Activated CD8-positive, alpha-beta memory T cell treated with anti-CD3 and anti-CD28 coated beads for 4 hours (primary cell): Measurements from ENCODE around the gene EPHB2.
"Not testable (repeated sequence)": the region's sequence is repeated elsewhere in the genome, so short reads cannot be mapped to it uniquely, and the experiment has no call there.

Experiments used
- DNase-seq, 2 donors: peaks; one replicate each; pipeline ENCODE4 v3.0.0-alpha.2; 2020; ENCODE audit warnings: low read depth in 2 of 2

EPHB2 gene

DNA sequence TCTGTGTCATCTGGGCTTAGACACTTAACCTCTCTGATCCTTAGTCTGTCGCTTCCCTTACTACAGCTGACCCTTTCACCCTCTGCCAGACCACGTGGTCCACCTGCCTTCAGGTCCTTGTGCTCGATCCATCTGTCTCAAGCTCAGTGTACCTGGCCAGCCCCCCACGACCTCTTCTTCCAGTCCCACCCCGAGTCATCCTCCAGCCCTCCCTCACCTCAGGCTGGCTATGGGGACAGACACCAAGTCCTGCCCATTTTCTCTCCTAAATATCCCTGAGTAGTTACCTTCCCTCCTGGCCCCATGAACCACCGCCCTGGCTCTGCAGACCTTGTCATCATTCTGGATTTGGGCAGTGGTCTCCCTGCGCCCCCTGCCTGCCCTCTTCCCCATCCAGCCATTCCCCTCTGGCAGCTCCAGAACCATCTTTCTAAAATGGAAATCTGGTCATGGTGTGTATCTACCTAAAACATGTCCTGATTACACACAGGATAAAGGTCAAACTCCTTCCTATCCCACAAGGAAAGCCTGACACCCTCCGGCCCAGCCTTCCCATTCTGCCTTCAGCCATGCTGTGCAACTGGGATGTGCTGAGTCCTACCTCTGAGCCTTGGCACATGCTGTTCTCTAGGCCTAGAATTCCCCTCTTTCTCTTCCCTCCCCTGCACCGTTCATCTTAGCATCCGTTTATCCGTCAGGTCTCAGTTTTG lies 107.6 kb downstream of the EPHB2 start:
- DNase-seq: no peak

DNA sequence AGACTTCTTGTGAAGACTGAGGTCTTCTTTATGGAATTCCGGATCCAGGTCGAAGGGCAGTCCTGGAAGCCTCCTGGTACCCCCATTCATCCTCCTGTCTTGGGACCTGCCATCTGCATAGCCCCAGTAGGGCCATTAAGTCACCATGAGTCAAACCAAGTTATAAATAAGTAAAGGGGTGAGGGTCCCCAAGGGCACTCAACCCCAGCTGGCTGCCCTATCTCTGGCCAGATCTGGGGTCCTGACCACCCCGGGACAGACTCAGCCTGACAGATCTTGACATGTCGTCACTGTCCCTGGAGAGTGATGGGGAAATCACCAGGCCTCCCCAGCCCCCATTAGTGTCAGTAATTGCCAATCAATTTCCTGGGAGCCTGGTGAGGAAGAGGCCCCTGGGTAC lies 108.7 kb downstream of the EPHB2 start:
- DNase-seq: no peak

DNA sequence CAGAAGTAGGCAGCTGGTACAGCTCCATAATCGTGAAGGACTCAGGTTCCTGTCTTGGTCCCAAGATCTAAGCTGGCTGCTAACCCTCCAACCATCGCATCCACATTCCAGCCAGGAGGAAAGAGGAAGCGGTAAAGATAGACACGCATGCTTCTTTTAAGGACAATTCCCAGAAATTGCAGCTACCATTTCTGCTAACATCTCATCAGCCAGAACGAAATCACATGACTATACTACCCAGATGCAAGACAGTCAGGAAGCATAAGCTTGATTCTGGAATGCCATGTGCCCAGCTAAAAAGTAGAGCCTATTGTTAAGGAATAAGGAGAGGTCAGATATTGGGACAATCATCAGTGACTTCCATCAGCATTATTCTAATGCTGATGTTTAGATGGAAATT lies 110.4 kb downstream of the EPHB2 start:
- DNase-seq: no peak

DNA sequence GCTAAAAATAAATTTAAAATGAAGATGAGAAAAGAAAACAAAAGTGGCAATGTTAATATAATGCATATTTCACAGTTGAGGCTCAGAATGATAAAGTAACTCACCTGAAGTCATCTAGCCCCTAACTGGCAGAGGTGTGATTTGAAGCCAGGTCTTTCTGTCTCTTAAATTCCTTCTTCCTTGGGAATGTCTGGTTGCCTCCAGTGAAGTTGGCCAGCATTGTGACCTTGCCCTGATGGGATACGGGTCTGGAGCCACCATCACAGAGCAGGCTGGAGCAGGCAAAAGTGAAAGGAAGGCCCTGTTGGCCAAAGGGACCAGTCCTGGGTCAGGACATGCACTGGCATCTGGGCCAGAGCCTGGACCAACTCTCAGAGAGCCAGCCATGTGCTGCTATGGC lies 111.7 kb downstream of the EPHB2 start:
- no peak for DNase-seq

DNA sequence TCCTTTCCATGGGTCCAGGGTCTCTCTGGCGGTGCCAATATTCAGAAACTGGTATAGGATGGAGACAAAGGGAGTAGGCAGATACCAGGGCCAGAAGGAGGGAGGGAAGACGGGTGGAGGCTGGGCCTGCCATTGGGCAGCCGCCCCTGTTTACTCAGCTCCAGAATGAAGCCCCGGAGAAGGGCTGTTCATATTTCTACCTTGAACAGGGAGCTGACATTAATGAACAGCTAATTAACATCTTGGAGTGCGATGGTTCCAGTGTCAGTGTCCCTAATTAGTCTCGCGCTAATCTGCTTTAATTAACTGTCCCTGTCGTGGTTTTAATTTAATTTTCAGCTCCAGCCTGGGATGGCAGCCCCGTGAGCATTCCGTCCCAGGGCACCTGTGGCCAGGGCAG lies 113.8 kb downstream of the EPHB2 start:
- no peak for DNase-seq

DNA sequence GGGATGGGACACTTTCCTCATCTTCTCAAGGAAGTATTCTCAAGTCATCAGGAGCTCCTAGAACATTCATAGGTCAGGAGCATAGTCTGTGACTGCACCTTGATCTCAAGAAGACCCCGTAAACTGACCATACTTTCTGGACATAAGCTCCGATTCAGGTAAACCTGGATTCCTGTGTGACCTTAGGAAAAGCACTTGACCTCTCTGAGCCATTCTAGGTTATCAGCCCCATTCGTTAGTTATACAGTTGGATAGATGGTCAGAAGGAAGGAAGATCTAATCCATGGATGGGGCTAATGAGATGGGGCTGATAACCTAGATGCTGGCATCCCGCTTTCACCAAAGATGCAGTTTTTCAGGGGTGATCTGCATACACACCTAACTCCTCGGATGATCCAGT lies 114.3 kb downstream of the EPHB2 start:
- DNase-seq: no peak

DNA sequence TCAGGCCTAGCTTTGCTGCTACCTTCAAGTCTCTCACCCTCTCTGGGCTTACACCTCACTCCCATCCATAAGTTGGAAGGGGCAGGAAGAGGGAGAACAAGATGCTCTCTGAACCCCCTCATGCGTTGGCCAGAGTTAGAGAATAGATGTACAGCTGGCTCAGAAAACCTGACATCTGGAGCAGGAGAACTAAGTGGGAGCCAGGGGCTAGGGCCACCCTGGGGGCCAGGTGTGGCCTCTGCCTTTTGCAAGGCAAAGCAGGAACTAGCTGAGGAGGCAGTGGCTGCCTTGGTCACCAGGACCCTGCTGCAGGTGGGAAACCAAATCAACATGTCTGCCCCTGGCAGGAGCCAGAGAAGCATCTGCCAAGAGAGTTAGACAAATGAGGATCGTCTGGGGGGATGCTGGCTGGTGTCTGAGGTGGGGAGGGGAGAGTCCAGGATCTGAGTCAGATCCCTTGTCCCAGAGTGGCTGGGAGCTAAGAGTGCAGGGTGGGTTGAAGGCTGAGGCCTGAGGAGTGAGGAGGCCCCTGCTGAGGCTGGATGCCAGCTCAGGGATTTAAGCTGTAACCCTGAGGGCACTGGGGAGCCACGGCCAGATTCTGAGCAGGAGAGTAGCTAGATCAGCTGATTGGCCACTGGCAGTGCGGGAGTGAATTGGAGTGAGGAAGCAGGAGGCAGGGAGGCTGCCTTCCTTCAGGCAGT lies 115.0 kb downstream of the EPHB2 start:
- no peak for DNase-seq

DNA sequence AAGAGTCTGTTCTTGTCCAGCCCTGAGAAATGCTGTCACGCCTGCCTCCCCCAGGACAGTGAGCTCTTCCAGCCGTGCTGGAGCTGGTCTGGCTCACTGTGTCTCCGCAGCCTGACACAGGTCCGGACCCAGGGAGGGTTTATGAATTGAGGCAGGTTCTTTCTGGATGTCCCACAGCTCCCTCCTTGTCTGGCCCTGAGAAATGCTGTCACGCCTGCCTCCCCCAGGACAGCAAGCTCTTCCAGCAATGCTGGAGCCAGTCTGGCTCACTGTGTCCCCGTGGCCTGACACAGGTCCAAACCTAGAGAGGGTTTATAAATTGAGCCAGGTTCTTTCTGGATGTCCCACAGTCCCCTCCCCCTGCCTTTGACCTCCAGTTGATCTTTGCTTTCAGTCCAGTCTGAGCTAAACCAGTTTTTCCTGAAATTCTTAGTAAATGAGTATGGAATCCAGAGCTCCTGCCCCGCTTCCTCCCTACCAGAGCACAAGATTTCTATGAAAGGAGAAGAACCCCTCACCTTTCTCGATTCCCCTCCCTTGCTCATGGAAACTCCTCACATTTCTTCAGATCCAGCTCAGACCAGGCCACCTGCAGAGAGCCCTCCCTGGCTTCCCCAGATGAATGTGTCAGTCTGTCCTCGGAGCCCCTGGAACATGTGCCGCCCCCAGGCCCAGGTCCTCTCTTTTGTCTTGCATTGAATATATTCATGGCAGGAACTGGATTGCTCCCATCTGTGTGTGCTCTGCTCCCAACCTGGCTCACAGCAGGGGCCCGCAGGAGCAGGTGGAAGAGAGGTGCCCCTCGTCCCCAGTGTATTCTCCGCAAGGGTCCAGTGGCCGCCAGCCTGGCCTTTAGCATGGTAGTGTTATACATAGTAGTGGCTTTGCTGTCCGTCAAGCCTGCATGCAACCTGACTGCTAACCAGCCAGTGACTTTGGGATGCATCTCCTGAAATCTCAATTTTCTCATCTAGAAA lies 116.3 kb downstream of the EPHB2 start:
- DNase-seq: no peak

DNA sequence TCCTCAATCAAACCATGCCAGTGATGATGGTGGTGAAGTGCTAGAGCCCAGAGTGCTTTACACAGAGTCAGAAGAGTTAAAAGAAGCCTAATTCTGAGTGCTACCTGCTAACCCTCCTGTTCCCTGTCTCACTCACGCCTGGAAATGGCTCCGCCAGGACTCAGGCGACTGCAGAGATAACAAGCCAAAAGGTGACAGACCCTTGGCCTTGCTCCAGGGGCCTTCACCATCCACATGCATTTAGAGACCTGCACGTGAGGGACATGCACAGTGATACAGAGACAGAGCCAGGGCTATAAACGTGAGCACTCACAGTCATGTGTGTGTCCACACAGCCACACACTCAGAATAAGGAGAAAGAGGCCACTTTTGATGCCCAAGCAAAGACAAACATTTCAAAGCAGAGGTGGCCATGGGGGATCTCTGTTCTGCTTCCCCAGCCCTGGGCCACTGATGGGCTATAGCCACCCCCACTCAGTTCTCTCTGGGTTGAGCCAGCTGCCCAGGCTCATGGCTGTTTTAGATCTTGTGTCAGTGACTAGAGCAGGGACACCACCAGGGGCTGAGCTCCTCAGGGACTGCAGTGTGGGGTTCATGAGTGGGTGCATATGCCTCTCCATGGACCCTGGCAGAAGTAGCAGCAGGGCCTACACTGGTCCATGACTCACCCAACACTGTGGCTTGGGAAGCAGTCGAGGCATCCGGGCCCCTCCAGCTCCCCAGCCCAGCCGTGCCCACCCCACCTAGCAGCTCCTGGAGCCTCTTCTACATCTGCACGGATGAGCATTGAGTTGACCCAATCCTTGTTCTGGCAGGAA lies 117.2 kb downstream of the EPHB2 start:
- no peak for DNase-seq

DNA sequence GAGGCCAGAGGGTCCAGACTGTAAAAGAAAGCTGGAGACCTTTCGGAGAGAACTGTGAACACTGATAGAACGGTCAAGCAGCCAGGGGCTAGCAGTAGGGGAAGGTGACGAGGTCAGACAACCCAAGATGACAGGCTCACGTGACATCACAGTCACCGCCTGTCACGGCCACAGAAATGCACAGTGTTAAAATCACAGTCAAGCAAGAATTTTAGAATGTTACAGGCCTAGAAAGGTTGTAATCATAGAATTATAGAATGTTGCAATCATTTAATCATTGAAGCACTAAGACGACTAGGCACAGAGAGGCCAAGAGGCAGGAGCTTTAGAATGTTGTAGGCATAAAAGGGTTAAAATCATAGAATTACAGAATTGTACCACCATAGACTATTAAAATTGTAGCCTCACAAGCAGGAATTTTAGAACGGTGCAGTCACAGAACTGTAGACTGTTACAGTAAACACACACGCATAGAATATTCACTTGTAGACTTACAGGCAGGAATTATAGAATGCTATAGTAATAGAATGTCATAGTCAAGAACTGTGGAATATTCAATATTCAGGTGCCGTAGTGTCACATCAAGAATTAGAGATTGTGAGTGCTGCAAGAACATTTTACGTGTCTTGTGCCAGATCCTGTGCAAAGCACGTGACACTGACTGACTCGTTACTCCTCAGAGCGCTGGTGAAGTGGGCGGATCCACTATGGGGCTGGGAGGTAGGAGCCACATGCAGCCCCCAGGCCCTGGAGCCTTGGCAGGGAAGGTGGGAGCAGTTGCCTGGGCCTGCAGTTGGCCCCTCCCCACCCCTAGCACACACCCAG lies 118.1 kb downstream of the EPHB2 start:
- DNase-seq: no peak

DNA sequence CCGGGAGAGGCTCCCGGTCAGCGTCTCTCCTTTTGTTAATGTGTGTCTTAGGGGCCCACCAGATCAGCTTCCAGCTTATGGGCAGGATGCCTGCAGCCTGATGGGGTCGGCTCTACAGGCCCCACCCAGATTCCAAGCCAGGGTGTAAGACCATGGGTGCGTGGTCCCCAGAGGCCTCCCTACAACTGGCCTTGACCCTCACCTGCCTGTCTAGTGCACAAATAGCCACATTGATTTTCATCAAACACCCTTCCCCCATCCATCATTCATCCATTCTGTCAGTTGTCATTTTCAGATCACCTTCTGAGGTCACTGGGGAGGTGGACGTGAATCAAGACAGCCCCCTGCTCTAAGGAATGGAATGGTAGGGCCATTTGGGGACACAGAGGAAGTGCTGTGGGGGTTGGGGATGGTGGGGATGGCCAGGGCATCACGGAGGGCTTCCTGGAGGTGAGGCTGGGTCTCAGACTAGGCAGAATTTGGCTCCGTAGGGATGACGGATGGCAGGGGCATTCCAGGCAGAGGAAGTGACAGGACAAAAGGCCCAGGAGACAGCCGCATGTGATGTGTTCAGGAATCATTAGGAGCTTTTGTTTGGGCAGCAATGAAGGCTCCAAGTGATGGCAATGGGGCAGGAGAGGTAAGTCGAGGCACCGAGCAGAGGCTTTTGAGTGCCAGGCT lies 118.8 kb downstream of the EPHB2 start:
- no peak for DNase-seq

DNA sequence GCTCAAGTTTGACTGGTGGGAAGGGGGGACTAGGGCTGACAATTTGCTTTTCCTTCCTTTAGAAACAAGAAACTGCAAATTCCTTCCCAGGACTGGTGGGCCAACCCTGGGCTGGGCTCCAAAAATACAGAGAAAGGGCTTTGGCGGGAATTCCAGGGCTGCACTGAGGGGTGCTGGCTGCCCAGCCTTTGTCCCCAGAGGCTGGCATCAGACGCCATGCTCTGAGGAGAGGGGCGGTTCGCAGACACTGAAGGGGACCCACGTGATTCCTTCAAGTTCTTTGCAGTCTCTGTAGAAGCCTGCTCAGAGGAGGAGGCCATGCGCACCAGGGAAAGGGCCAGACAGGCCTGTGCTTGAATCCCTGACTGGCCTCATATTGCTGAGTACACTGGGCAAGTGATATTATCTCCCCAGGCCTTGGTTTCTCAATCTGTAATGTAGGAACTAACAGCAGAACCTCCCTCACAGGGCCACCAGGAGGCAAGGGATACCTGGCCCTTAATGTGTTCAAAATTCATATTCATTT lies 119.5 kb downstream of the EPHB2 start:
- DNase-seq: no peak

DNA sequence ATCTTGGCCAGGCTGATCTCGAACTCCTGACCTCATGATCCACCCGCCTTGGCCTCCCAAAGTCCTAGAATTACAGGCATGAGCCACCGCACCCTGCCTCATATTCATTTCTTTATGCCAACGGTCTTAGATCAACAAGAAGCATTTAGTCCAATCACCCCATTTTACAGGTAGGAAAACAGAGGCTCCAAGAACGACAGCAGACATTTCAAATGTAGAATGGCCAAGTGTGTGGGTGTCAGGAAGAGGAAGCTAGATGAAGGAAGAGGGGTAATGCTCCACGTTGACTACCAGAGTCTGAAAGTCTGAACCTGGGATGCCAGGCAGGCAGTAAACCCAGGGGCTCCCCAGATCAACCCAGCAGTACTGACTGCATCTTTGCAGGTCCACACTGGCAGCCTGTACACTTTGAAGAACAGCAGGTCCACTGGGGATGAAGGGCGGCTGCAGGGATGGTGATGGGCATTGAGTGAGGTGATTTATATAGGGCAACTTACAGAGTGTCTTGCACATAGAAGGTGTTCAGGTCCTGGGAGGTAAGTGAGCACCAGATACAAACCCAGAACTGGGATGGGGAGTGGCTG lies 120.2 kb downstream of the EPHB2 start:
- DNase-seq: no peak

DNA sequence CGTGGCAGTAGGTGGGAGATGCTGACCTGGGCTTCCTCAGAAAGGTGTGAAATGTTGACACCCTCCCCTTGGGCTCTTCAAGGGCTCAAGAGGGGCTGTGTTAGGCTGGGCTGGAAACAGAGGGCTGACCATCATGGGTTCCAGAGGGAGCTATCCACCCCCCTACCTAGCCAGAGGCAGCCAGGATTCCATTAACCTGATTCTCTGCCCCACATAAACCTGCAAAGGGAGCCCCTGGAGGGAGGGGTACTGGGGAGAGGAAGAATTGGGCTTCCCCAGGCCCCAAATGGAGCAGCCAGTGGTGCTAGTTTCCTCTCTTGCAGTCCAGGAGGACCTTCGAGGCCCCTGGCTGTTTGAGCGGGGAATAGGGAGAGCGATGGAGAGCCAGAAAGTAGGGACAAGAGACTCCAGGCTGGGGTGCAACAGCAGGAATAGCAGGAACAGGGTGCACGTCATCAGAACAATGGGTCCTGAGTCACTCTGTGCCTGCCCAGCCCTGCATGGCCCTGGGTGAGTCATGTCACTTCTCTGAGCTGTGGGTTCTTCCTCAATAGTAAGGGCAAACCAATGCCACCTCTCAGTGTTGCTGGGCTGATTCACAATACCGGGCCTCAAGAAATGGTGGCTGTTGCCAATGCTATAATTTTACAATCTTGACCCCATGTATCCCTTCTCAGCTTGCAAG lies 121.2 kb downstream of the EPHB2 start:
- no peak for DNase-seq

DNA sequence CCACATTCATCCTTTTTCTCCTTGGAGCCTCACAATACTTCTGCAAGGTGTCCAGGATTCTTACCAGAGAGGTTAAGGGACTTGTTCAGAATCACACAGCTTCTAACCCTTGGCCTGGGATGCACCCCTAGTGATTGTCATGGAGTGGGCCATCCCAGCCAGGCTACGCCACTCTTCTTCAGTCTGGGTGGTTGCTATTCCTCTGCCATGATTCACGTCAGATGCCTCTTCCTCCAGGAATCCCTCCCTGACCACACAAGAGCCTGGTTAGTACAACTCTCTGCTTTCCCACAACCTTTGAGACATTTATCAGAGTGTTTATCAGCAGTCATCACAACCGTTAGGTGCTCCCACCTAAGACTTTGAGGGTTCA lies 121.8 kb downstream of the EPHB2 start:
- DNase-seq: no peak

DNA sequence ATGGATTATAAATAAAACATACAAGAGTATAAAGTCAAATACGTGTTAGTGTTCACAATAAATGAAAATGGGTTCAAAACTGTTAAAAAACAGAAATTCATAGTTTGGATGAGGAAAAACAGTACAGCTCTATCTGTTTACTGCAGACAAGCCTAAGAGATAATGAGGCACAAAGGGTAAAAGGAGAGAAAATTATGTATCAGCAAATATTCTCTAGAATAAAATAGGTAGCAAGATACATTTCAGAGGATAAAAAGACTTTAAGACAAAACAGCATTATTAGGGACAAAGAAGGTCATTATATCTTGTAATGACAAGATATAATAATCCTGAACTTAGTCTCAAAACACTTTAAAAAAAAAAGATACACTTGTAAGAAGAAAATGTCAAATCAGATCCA lies 123.1 kb downstream of the EPHB2 start:
- no peak for DNase-seq

DNA sequence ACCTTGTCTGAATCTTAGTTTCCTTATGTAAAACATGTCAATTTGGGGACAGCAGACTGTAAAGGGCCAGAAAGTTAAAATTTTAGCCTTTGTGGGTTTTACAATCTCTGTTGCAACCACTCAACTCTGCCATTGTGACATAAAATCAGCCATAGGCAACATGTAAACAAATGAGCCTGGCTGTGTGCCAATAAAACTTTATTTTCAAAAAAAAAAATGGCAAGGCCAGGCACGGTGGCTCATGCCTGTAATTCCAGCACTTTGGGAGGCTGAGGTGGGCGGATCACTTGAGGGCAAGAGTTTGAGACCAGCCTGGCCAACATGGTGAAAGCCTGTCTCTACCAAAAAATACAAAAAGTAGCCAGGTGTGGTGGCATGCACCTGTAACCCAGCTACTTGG lies 123.8 kb downstream of the EPHB2 start:
- DNase-seq: not testable (repeated sequence)

DNA sequence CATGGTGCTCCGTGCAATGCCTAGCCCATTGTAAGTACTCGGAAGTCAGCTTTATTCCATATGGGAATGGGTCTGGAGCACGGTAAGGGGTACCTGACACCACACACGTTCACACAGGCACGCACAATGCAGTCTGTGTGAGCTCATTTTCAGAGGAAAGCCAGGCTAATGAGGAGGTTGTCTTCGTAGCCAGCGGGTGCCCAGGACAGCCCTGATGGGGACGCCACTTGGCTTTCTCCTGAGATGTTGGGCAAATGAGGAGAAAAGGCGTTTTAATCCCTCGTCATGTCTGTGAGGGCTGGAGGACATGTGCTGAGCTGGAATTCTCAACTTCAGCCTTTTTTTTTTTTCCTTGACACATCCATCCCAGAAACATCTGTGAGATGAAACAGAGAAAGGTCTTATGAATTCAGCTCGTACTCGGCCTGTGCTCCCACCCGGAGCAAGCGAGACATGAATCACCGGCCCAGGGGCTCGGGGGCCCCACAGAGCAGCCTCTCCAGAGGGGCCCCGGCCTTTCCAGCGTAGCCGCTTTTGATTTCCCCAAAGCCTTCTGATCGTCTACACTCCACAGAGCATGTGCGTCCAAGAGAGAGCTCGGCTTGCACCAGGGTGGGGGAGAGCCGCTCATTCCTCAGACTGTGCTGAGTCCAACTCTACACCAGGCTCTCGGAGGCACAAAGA lies 125.1 kb downstream of the EPHB2 start:
- DNase-seq: no peak
